ENCODE measurements around the gene THBS3.
A peak's percentile ranks its signal among the peaks of the same experiment; 100 is the strongest.
"Not testable (repeated sequence)": the region's sequence is repeated elsewhere in the genome, so short reads cannot be mapped to it uniquely, and the experiment has no call there.

Gene THBS3

DNA sequence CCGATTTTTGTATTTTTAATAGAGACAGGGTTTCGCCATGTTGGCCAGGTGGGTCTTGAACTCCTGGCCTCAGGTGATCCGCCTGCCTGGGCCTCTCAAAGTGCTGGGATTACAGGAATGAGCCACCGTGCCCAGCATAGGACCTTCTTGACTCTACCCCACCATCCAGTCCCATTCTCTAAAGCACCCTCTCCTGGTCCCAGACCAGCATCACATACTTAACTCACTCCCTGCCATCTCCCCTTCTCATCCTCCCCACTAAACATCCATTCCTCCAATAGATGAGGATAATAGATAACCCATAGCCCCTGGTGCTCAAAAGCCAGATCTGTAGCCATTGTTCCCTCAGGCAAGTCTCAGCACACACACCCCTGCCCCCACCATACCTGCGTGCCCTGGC, 45.5 kb upstream of the THBS3 start:
- TF ChIP-seq, protein P1, sequence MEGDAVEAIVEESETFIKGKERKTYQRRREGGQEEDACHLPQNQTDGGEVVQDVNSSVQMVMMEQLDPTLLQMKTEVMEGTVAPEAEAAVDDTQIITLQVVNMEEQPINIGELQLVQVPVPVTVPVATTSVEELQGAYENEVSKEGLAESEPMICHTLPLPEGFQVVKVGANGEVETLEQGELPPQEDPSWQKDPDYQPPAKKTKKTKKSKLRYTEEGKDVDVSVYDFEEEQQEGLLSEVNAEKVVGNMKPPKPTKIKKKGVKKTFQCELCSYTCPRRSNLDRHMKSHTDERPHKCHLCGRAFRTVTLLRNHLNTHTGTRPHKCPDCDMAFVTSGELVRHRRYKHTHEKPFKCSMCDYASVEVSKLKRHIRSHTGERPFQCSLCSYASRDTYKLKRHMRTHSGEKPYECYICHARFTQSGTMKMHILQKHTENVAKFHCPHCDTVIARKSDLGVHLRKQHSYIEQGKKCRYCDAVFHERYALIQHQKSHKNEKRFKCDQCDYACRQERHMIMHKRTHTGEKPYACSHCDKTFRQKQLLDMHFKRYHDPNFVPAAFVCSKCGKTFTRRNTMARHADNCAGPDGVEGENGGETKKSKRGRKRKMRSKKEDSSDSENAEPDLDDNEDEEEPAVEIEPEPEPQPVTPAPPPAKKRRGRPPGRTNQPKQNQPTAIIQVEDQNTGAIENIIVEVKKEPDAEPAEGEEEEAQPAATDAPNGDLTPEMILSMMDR (conservative IDR thresholded peaks at IDR 0.05; ENCODE audit: low read length): no peak
- DNase-seq (ENCODE audit: low read depth): no peak
- peak overlapping the region; percentile 80 for H3K4me3 ChIP-seq (ENCODE audit: low read length)

DNA sequence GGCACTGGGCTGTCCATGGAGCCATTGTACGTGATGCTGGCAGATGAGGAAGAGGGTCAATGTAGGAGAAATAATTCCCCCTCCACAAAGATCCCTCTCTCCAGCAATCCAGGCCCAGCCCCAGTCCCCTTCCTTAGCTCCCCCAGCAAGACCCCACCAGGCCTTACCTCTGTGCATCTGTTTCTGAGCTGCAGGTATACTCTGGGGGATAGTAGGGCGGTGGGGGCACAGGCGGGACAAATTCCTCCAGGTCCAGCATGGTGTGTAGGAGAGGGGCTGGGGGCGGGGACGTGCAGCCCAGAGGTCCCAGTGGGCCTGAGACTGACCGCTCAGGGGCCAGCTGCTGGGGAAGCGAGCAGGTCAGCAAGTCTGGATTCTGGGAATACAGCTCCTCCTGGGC, 43.9 kb upstream of the THBS3 start:
- TF ChIP-seq, protein P1 (conservative IDR thresholded peaks at IDR 0.05; ENCODE audit: low read length): no peak
- no peak overlapping the region for H3K4me3 ChIP-seq (ENCODE audit: low read length)
- DNase-seq (ENCODE audit: low read depth): no peak

DNA sequence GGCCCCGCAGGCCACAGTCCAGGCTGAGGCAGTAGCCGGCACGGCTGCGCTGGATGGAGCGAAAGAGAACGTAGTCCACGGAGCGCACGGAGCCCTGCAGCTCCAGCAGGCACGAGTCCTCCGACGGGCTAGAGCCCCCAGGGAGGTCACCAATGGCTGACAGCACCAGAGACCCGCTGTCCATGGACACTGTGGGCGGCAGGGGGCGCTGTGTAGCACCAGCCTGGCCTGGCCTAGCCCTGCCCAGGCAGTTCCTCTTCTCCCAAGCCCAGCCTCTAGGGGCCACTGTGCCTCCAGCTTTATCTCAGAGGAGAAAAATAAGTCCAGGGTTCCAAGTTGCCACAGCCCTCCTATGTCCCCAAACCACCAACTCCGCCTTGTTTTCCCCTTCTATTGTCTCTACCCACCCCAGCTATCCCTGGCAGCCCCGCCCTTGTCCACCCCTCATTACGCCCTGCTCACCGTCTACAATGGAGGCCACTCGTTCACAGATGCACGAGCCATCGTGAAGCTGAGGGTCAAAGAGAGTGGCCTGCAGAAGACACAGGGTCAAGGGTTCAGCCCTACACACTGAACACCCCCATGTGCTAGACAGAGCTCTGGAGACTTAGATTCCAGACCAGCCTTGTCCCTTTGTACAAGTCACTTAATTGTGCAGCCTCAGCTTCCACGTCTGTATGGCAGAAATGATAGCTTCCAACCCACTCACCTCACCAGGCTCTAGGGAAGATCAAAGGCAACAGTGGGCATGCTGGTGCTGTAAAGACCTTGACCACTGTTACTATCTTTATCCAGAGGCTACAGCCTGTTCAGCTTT, 43.1 kb upstream of the THBS3 start:
- TF ChIP-seq, protein P1 (conservative IDR thresholded peaks at IDR 0.05; ENCODE audit: low read length): peak; percentile 99
- H3K4me3 ChIP-seq (ENCODE audit: low read length): no peak overlapping the region
- DNase-seq (ENCODE audit: low read depth): peak; percentile 87

DNA sequence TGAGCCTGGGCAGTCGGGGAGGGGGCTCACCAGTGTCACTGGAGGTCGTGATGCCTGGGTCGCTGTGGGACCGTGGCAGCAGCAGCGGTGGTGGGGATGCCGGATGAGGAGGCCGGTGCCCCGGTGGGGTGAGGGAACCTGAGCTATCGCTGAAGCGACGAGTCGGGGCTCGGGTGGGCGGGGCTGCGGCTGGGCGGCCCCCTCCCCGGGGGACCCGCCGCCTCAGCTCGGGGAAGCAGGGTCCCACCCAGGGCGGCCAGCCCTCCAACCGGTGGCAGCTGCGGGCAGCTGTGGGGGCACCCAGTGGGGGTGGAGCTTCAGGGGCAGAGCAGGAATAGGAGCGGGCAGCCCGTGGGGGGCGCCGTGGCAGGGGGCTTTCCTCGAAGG, 42.5 kb upstream of the THBS3 start:
- DNase-seq (ENCODE audit: low read depth): no peak
- H3K4me3 ChIP-seq (ENCODE audit: low read length): no peak overlapping the region
- TF ChIP-seq, protein P1 (conservative IDR thresholded peaks at IDR 0.05; ENCODE audit: low read length): no peak

DNA sequence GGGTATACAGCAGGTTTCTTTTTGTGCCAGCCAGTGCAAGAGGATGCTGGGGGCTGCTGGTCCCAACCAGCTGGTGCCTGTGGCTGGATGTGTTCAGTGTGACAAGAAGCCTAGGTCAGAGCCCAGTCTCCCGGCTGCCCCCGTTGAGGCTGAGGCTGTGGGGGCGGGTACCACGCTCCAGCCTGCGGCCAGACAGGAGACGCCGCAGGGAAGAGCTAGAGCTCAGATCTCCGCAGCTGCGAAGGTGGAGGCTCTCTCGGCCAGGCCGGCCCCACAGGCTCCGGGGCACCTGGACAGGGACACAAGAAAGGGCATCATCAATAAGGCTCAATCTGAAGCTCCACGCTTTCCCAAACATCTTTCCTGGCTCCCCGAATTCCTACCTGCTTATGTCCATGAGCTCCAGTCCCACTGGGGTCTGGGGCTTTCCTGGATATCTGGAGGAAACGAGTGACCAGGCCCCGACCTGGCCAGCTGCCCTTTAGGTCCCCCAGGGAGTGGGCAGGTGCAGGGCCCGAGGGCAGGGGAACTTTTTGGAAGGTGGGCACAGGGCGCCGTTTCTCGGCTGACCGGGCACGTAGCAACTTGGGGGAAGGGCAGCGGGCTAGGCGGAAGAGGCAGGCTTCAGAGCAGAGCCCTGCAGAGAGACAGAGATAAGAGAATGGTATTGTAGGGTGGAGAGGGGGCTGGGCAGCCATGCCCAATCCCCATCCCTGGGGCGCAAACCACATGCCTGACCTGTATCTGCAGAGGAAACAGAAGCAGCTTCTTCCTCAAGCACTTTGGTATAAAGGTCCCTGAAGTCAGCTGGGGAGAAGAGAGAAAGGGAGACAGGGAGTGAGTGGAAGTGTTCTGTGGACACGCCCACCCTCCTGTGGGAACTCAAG, 40.2 kb upstream of the THBS3 start:
- TF ChIP-seq, protein P1 (conservative IDR thresholded peaks at IDR 0.05; ENCODE audit: low read length): no peak
- H3K4me3 ChIP-seq (ENCODE audit: low read length): no peak overlapping the region
- no peak for DNase-seq (ENCODE audit: low read depth)

DNA sequence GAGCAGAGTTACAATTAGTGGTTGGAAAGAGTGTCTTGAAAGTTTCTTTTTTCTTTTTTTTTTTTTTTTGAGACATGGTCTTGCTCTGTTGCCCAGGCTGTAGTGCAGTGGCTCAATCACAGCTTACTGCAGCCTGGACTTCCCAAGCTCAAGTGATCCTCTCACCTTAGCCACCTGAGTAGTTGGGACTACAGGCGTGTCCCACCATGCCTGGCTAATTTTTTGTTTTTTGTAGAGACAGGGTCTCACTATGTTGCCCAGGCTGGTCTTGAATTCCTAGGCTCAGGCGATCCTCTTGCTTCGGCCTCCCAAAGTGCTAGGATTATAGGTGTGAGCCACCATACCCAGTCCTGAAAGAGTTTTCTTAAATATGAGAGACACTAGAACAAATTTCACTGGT, 39.1 kb upstream of the THBS3 start:
- H3K4me3 ChIP-seq (ENCODE audit: low read length); DNase-seq (ENCODE audit: low read depth): not testable (repeated sequence)

DNA sequence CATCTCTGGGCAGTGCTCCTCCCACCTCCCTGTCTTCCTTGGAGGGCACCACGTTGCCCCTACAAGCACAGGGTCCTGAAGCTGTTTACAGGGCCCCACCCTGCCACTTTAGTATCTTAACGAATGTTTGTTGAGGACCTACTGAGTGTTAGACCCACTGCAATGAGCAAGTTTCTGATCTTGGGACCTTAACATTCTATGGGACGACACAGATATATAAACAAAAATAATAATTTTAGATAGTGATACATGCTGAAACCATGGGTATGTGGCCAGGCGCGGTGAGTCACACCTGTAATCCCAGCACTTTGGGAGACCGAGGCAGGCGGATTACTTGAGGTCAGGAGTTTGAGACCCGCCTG, 37.4 kb upstream of the THBS3 start:
- TF ChIP-seq, protein P1 (conservative IDR thresholded peaks at IDR 0.05; ENCODE audit: low read length): no peak
- peak overlapping the region; percentile 75 for H3K4me3 ChIP-seq (ENCODE audit: low read length)
- no peak for DNase-seq (ENCODE audit: low read depth)
